IPS-20b (cell line): Measurements from ENCODE around the gene SNX5.

Experiments used
- H3K27ac ChIP-seq: one replicate; pipeline ENCODE4 v1.5.1; 2013; ENCODE audit warnings: low read length
- H3K27me3 ChIP-seq: 2 replicates; pipeline ENCODE4 v1.6.1; 2013; ENCODE audit warnings: mild to moderate bottlenecking, low read length, inconsistent platforms; ENCODE audit not compliant: insufficient read depth
- H3K36me3 ChIP-seq: 2 replicates; pipeline ENCODE4 v1.6.1; 2013; ENCODE audit warnings: low read depth, mild to moderate bottlenecking, inconsistent platforms, low read length, moderate library complexity; ENCODE audit not compliant: insufficient read depth
- H3K4me1 ChIP-seq: 2 replicates; pipeline ENCODE4 v1.6.1; 2013; ENCODE audit warnings: mild to moderate bottlenecking, control low read depth, inconsistent platforms, low read length, moderate library complexity; ENCODE audit not compliant: insufficient read depth
- H3K4me3 ChIP-seq: 2 replicates; pipeline ENCODE4 v1.5.1; 2013; ENCODE audit warnings: mild to moderate bottlenecking, low read length, inconsistent platforms
- H3K9ac ChIP-seq: 2 replicates; pipeline ENCODE4 v1.6.1; 2013; ENCODE audit warnings: low read depth, mild to moderate bottlenecking, inconsistent platforms, low read length, moderate library complexity
- H3K9me3 ChIP-seq: 2 replicates; pipeline ENCODE4 v1.6.1; 2013; ENCODE audit warnings: mild to moderate bottlenecking, low read depth, low read length, inconsistent platforms; ENCODE audit not compliant: insufficient read depth

Gene SNX5

GRCh38 chr20:17898548-17898994, 70.0 kb downstream of the SNX5 start:
- H3K27me3 ChIP-seq: no peaks in the 10 kb centered on the region; the same call in 1 of the 2 replicates
- H3K27ac ChIP-seq: no peak overlapping the region
- H3K4me3 ChIP-seq: no peak overlapping the region
- H3K36me3 ChIP-seq: no peaks in the 10 kb centered on the region
- no peaks in the 10 kb centered on the region for H3K9me3 ChIP-seq
- no peak overlapping the region for H3K9ac ChIP-seq
- peaks cover 12% of the 10 kb centered on the region for H3K4me1 ChIP-seq

DNA sequence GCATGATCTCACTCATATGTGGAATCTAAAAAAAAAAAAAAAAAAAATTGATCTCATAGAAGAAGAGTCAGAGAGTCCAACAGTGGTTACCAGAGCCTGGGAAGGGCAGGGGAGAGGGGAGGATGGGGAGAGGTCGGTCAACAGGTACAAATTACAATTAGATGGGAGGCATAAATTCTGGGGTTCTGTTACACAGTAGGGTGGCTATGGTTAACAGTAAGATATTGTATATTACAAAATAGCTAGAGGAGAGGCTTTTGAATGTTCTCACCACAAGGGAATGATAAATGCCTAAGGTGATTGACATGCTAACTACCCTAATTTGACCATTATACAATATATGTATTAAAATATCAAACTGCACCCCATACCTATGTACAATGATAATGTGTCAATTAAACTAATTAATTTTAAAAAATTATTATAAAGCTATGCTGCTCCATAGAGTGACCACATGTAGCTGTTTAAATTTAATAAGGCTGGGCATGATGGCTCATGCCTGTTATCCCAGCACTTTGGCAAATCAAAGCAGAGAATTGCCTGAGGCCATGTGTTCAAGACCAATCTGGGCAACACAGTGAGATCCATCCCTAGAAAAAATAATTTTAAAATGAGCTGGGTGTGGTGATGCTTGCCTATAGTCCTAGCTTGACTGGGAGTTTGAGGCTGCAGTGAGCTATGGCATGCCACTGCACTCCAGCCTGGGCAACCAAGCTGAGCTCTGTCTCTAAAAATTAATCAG, 70.9 kb downstream of the SNX5 start:
- Histone ChIP-seq H3K4me1 (peaks cover 12% of the 10 kb centered on the region), H3K9me3 (no peaks in the 10 kb centered on the region), H3K27me3 (no peaks in the 10 kb centered on the region; the same call in 1 of the 2 replicates), H3K36me3 (no peaks in the 10 kb centered on the region), H3K9ac (no peak overlapping the region), H3K4me3 (no peak overlapping the region), H3K27ac (no peak overlapping the region)

- Histone ChIP-seq H3K36me3 (no peaks in the 10 kb centered on the region), H3K4me1 (peaks cover 12% of the 10 kb centered on the region), H3K9me3 (no peaks in the 10 kb centered on the region), H3K27me3 (no peaks in the 10 kb centered on the region; the same call in 1 of the 2 replicates), H3K9ac (no peak overlapping the region), H3K4me3 (no peak overlapping the region), H3K27ac (no peak overlapping the region)
Observed at GRCh38 chr20:17896771-17897369, 71.7 kb downstream of the SNX5 start.

GRCh38 chr20:17896193-17896723, 72.3 kb downstream of the SNX5 start:
- Histone ChIP-seq H3K9me3 (no peaks in the 10 kb centered on the region), H3K4me3 (no peak overlapping the region), H3K27ac (no peak overlapping the region), H3K27me3 (no peaks in the 10 kb centered on the region; the same call in 1 of the 2 replicates), H3K9ac (no peak overlapping the region; the same call in 1 of the 2 replicates), H3K36me3 (no peaks in the 10 kb centered on the region), H3K4me1 (peaks cover 12% of the 10 kb centered on the region)

- Histone ChIP-seq H3K9me3 (no peaks in the 10 kb centered on the region), H3K4me1 (peaks cover 12% of the 10 kb centered on the region), H3K4me3 (peak overlapping the region; percentile 5; the same call in 1 of the 2 replicates), H3K9ac (no peak overlapping the region; the same call in 1 of the 2 replicates), H3K36me3 (no peaks in the 10 kb centered on the region), H3K27me3 (no peaks in the 10 kb centered on the region; the same call in 1 of the 2 replicates), H3K27ac (no peak overlapping the region)
Observed at GRCh38 chr20:17895641-17896171, 72.9 kb downstream of the SNX5 start.

DNA sequence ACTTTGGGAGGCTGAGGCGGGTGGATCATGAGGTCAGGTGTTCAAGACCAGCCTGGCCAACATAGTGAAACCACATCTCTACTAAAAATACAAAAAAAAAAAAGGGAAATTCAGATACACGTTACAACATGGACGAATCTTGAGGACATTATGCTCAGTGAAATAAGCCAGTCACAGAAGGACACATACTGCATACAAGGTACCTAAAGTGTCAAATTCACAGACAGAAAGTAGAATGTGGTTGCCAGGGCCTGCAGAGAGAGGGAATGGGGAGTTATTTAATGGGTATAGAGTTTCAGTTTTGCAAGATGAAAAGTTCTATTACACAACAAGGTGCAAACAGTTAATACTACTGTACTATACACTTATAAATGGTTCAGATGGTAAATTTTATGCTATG, 75.1 kb downstream of the SNX5 start:
- no peak overlapping the region for H3K27ac ChIP-seq
- no peaks in the 10 kb centered on the region; the same call in 1 of the 2 replicates for H3K27me3 ChIP-seq
- peaks cover 12% of the 10 kb centered on the region for H3K4me1 ChIP-seq
- peaks cover 16% of the 10 kb centered on the region; the same call in 1 of the 2 replicates for H3K9me3 ChIP-seq
- H3K36me3 ChIP-seq: no peaks in the 10 kb centered on the region
- H3K4me3 ChIP-seq: no peak overlapping the region
- no peak overlapping the region for H3K9ac ChIP-seq

DNA sequence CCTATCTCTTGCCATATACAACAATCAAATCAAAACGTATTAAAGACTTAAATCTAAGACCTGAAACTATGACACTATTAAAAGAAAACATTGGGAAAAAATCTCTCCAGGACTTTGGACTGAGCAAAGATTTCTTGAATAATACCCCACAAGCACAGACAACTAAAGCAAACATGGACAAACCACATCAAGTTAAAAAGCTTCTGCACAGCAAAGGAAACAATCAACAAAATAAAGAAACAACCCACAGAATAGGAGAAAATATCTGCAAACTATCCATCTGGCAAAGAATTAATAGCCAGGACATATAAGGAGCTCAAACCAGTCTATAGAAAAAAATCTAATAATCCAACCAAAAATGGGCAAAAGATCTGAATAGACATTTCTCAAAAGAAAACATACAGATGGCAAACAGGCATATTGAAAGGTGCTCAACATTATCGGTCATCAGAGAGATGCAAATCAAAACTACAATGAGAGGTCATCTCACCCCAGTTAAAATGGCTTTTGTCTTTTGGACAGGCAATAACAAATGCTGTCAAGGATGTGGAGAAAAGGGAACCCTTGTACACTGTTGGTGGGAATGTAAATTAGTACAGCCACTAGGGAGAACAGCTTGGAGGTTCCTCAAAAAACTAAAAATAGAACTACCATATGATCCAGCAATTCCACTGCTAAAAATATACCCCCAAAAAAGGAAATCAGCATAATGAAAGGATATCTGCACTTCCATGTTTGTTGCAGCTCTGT, 76.2 kb downstream of the SNX5 start:
- peaks cover 12% of the 10 kb centered on the region for H3K4me1 ChIP-seq
- H3K36me3 ChIP-seq: no peaks in the 10 kb centered on the region
- H3K9me3 ChIP-seq: peaks cover 16% of the 10 kb centered on the region; the same call in 1 of the 2 replicates
- no peak overlapping the region for H3K9ac ChIP-seq
- H3K4me3 ChIP-seq: no peak overlapping the region
- no peak overlapping the region for H3K27ac ChIP-seq
- H3K27me3 ChIP-seq: no peaks in the 10 kb centered on the region; the same call in 1 of the 2 replicates
